Caco-2 (cell line): Measurements from ENCODE around the gene EFCAB12. TPM values are rescaled to one million over a fixed set of nuclear protein-coding genes. Genes with fewer than 3 reads are reported as not detected.

Source experiments
- BruUV-seq: library from RNA; stranded (reverse); fragments of 400-500 nt; replicated peaks from 2 replicates; lab custom pipeline; 2021; lab: Mats Ljungman, UMichigan
- CTCF ChIA-PET: fragments of 300-600 bp; sonication (Branson Sonifier 250); formaldehyde crosslinking; loops from one replicate; lab custom pipeline; 2022; ENCODE audit warnings: antibody characterized with exemption; lab: Charles Lee
- POLR2A ChIA-PET: fragments of 300-600 bp; sonication (Branson Sonifier 250); formaldehyde crosslinking; loops from one replicate; lab custom pipeline; 2022; ENCODE audit warnings: antibody characterized with exemption; lab: Charles Lee
- DNase-seq, 2 experiments: peaks; one replicate each; pipeline versions ENCODE4 v3.0.0 to v3.0.0-alpha.2; 2020 to 2022
- H3K27me3 ChIP-seq: replicated peaks from 2 replicates; pipeline ENCODE4 v1.6.0; 2011; ENCODE audit warnings: low read length; ENCODE audit not compliant: control insufficient read depth, insufficient read depth
- H3K36me3 ChIP-seq: 2 replicates; pipeline ENCODE4 v1.5.1; 2011; ENCODE audit warnings: low read length; ENCODE audit not compliant: control insufficient read depth, insufficient read depth
- H3K4me1 ChIP-seq: fragments of 250-450 bp; sonication (Bioruptor Pico); 2 replicates; pipeline ENCODE4 v1.5.1; 2020; ENCODE audit warnings: mild to moderate bottlenecking
- H3K4me3 ChIP-seq: 2 replicates; pipeline ENCODE4 v1.5.1; 2011; ENCODE audit warnings: low read depth, mild to moderate bottlenecking, control low read depth, low read length
- H3K9me3 ChIP-seq: fragments of 250-450 bp; sonication (Bioruptor Pico); 2 replicates; pipeline ENCODE4 v1.5.1; 2020; ENCODE audit warnings: mild to moderate bottlenecking, moderate library complexity
- H3K27ac Mint-ChIP-seq: one replicate; pipeline ENCODE4 v1.8.0; 2022; ENCODE audit warnings: mixed read lengths; ENCODE audit not compliant: unreplicated experiment
- H3K27me3 Mint-ChIP-seq: one replicate; pipeline ENCODE4 v1.8.0; 2022; ENCODE audit warnings: mixed read lengths; ENCODE audit not compliant: insufficient read depth, unreplicated experiment
- H3K36me3 Mint-ChIP-seq: one replicate; pipeline ENCODE4 v1.8.0; 2022; ENCODE audit warnings: mild to moderate bottlenecking, mixed read lengths; ENCODE audit not compliant: insufficient read depth, unreplicated experiment
- H3K4me1 Mint-ChIP-seq: one replicate; pipeline ENCODE4 v1.8.0; 2022; ENCODE audit warnings: low read depth, mixed read lengths; ENCODE audit not compliant: unreplicated experiment
- H3K4me3 Mint-ChIP-seq: one replicate; pipeline ENCODE4 v1.8.0; 2022; ENCODE audit warnings: mild to moderate bottlenecking, moderate library complexity, mixed read lengths; ENCODE audit not compliant: unreplicated experiment
- H3K9me3 Mint-ChIP-seq: one replicate; pipeline ENCODE4 v1.8.0; 2022; ENCODE audit warnings: mixed read lengths; ENCODE audit not compliant: unreplicated experiment
- CTCF ChIP-seq, 2 experiments: fragments of 200-600 bp in 1 of 2; IDR thresholded peaks; 1 replicate in 1 of 2; 2 replicates in 1 of 2; pipeline versions ENCODE4 v1.5.1 to v1.8.0; 2011 to 2022; ENCODE audit warnings: antibody characterized with exemption in 1 of 2, control low read depth in 1 of 2, inconsistent platforms in 1 of 2, low read depth in 1 of 2, low read length in 1 of 2, mild to moderate bottlenecking in 1 of 2, moderate library complexity in 1 of 2; ENCODE audit not compliant: insufficient read depth in 1 of 2, severe bottlenecking in 1 of 2, unreplicated experiment in 1 of 2
- intact Hi-C: fragments of 100-400 bp; cut with micrococcal nuclease; formaldehyde crosslinking; loops from one replicate; pipeline ENCODE4 v1.10.0; 2022; ENCODE audit not compliant: unreplicated experiment
- total RNA-seq: library from RNA; stranded (reverse); gene quantifications from 2 replicates; pipeline ENCODE4 v1.2.3, GENCODE V29; 2022

The EFCAB12 gene
- total RNA-seq, 1 experiment from 2014 or later, result 0.14 TPM

- no TSS peak for BruUV-seq
- intact Hi-C loops, result no loop called here
- no peak for TF ChIP-seq CTCF (IDR thresholded peaks at IDR 0.05; ENCODE audit: insufficient read depth in 1 of 2, low read depth in 1 of 2, low read length in 1 of 2, severe bottlenecking in 1 of 2, unreplicated experiment in 1 of 2)
- Mint-ChIP-seq H3K27ac (no peak overlapping the region), H3K27me3 (no peaks in the 10 kb centered on the region), H3K4me1 (peaks cover 18% of the 10 kb centered on the region), H3K9me3 (no peaks in the 10 kb centered on the region), H3K4me3 (no peak overlapping the region), H3K36me3 (no peaks in the 10 kb centered on the region)
- peak in 1 of 2 experiments; percentile 22 for DNase-seq
- H3K9me3 ChIP-seq, result no peaks in the 10 kb centered on the region
- H3K36me3 ChIP-seq, result no peaks in the 10 kb centered on the region
- H3K4me1 ChIP-seq, result peaks cover 12% of the 10 kb centered on the region
- no peaks in the 10 kb centered on the region for H3K27me3 ChIP-seq
- ChIA-PET POLR2A (no interaction called here), CTCF (interaction anchor here (0.7 kb wide), 1 partner anchor 15 kb away, joined by 5 read pairs; no protein-coding TSS in a partner anchor)
- H3K4me3 ChIP-seq, result no peak overlapping the region
Observed at GRCh38 chr3:129418041-129418973, 10.1 kb downstream of the EFCAB12 start.

GRCh38 chr3:129417326-129417725 is 11.1 kb downstream of the EFCAB12 start:
- no peaks in the 10 kb centered on the region for H3K27me3 ChIP-seq
- Mint-ChIP-seq H3K36me3 (no peaks in the 10 kb centered on the region), H3K9me3 (no peaks in the 10 kb centered on the region), H3K27ac (no peak overlapping the region), H3K4me1 (peaks cover 19% of the 10 kb centered on the region), H3K27me3 (no peaks in the 10 kb centered on the region), H3K4me3 (no peak overlapping the region)
- peaks cover 19% of the 10 kb centered on the region for H3K4me1 ChIP-seq
- intact Hi-C loops, result no loop called here
- H3K4me3 ChIP-seq, result no peak overlapping the region
- H3K36me3 ChIP-seq, result no peaks in the 10 kb centered on the region
- no peak for TF ChIP-seq CTCF (IDR thresholded peaks at IDR 0.05; ENCODE audit: insufficient read depth in 1 of 2, low read depth in 1 of 2, low read length in 1 of 2, severe bottlenecking in 1 of 2, unreplicated experiment in 1 of 2)
- ChIA-PET CTCF (interaction anchor here (0.7 kb wide), 1 partner anchor 14 kb away, joined by 5 read pairs; no protein-coding TSS in a partner anchor), POLR2A (no interaction called here)
- DNase-seq, result no peak
- BruUV-seq, result no TSS peak
- H3K9me3 ChIP-seq, result no peaks in the 10 kb centered on the region

GRCh38 chr3:129416415-129416814 is 12.0 kb downstream of the EFCAB12 start:
- peaks cover 19% of the 10 kb centered on the region for H3K4me1 Mint-ChIP-seq
- H3K4me1 ChIP-seq, result peaks cover 19% of the 10 kb centered on the region
- no peak overlapping the region for H3K4me3 ChIP-seq
- intact Hi-C loops, result no loop called here
- TF ChIP-seq CTCF (IDR thresholded peaks at IDR 0.05; ENCODE audit: insufficient read depth in 1 of 2, low read depth in 1 of 2, low read length in 1 of 2, severe bottlenecking in 1 of 2, unreplicated experiment in 1 of 2), result no peak
- no peaks in the 10 kb centered on the region for H3K9me3 ChIP-seq
- ChIA-PET POLR2A (no interaction called here), CTCF (interaction anchor here (0.6 kb wide), 1 partner anchor 9 kb away, joined by 3 read pairs; no protein-coding TSS in a partner anchor)
- DNase-seq, result no peak
- no peaks in the 10 kb centered on the region for H3K36me3 ChIP-seq
- H3K36me3 Mint-ChIP-seq, result no peaks in the 10 kb centered on the region
- no peaks in the 10 kb centered on the region for H3K9me3 Mint-ChIP-seq
- H3K27me3 ChIP-seq, result no peaks in the 10 kb centered on the region
- no peak overlapping the region for H3K4me3 Mint-ChIP-seq
- no peaks in the 10 kb centered on the region for H3K27me3 Mint-ChIP-seq
- BruUV-seq, result no TSS peak
- H3K27ac Mint-ChIP-seq, result no peak overlapping the region
